ENCODE measurements around the gene GPER1. TPM values are rescaled to one million over a fixed set of nuclear protein-coding genes. Genes with fewer than 3 reads are reported as not detected.

The GPER1 gene
- polyA plus RNA-seq, 2 of the 4 experiments (the other 2 are of a cell fraction), result 0.23 to 0.50 TPM

GRCh38 chr7:1091644-1092027, 3.7 kb downstream of the GPER1 start:
- H3K4me1 ChIP-seq, result peaks cover 16% of the 10 kb centered on the region
- no peak overlapping the region for H3K4me3 ChIP-seq
- POLR2A ChIA-PET, result no interaction called here
- WGBS (ENCODE audit: missing lambda C conversion rate), result 96% methylated on average over 18 of the region's 18 CpGs
- no peak for FAIRE-seq
- no peak overlapping the region for H3K27ac ChIP-seq
- ATAC-seq, result no peak
- TF ChIP-seq CBX2 (IDR thresholded peaks at IDR 0.05; ENCODE audit: borderline replicate concordance, low read depth), result no peak
- no peak for TF ChIP-seq KDM1A (IDR thresholded peaks at IDR 0.05; ENCODE audit: low read depth)
- no peak for TF ChIP-seq TFCP2L1 (CRISPR knock-in tag; IDR thresholded peaks at IDR 0.05)
- no peak for TF ChIP-seq CHD4 (IDR thresholded peaks at IDR 0.05; ENCODE audit: borderline replicate concordance)
- no peak for TF ChIP-seq POLR2AphosphoS2 (conservative IDR thresholded peaks at IDR 0.05; ENCODE audit: low read length)
- no peak for TF ChIP-seq NFE2L2 (conservative IDR thresholded peaks at IDR 0.05; ENCODE audit: low read length)
- no peak for TF ChIP-seq MAFK (IDR thresholded peaks at IDR 0.05; ENCODE audit: partially characterized antibody)
- no peak for TF ChIP-seq EP300 (IDR thresholded peaks at IDR 0.05)
- TF ChIP-seq, protein P1, sequence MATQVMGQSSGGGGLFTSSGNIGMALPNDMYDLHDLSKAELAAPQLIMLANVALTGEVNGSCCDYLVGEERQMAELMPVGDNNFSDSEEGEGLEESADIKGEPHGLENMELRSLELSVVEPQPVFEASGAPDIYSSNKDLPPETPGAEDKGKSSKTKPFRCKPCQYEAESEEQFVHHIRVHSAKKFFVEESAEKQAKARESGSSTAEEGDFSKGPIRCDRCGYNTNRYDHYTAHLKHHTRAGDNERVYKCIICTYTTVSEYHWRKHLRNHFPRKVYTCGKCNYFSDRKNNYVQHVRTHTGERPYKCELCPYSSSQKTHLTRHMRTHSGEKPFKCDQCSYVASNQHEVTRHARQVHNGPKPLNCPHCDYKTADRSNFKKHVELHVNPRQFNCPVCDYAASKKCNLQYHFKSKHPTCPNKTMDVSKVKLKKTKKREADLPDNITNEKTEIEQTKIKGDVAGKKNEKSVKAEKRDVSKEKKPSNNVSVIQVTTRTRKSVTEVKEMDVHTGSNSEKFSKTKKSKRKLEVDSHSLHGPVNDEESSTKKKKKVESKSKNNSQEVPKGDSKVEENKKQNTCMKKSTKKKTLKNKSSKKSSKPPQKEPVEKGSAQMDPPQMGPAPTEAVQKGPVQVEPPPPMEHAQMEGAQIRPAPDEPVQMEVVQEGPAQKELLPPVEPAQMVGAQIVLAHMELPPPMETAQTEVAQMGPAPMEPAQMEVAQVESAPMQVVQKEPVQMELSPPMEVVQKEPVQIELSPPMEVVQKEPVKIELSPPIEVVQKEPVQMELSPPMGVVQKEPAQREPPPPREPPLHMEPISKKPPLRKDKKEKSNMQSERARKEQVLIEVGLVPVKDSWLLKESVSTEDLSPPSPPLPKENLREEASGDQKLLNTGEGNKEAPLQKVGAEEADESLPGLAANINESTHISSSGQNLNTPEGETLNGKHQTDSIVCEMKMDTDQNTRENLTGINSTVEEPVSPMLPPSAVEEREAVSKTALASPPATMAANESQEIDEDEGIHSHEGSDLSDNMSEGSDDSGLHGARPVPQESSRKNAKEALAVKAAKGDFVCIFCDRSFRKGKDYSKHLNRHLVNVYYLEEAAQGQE (IDR thresholded peaks at IDR 0.05), result no peak
- no peak for TF ChIP-seq ZFP36 (IDR thresholded peaks at IDR 0.05; ENCODE audit: borderline replicate concordance, partially characterized antibody)
- no peak for TF ChIP-seq POLR2A (IDR thresholded peaks at IDR 0.05; ENCODE audit: low read length)
- no peak for TF ChIP-seq EHF (CRISPR knock-in tag; IDR thresholded peaks at IDR 0.05)
- no peak for TF ChIP-seq SREBF2 (IDR thresholded peaks at IDR 0.05)
- TF ChIP-seq CBX8 (IDR thresholded peaks at IDR 0.05), result no peak
- no peak for TF ChIP-seq JUNB (IDR thresholded peaks at IDR 0.05)
- TF ChIP-seq ZNF302 (CRISPR knock-in tag; IDR thresholded peaks at IDR 0.05), result no peak
- CTCF ChIA-PET, result interaction anchor here (0.8 to 9.7 kb wide), 8 partner anchors 10 to 99 kb away, joined by 3 to 102 read pairs (median 15); no protein-coding TSS in a partner anchor
- no peak overlapping the region for H3K4me2 ChIP-seq
- no peaks in the 10 kb centered on the region for H3K9me3 ChIP-seq
- DNase-seq (ENCODE audit: low read depth in 1 of 2, low spot score in 1 of 2), result no peak

GRCh38 chr7:1092161-1092632, 4.3 kb downstream of the GPER1 start:
- Histone ChIP-seq H3K9me3 (no peaks in the 10 kb centered on the region), H3K4me1 (peaks cover 13% of the 10 kb centered on the region), H3K4me3 (no peak overlapping the region), H3K4me2 (no peak overlapping the region), H3K27ac (no peak overlapping the region)
- FAIRE-seq (no peak), ATAC-seq (no peak), DNase-seq (ENCODE audit: low read depth in 1 of 2, low spot score in 1 of 2) (no peak)
- 96% methylated on average over 40 of the region's 40 CpGs for WGBS (ENCODE audit: missing lambda C conversion rate)
- ChIA-PET POLR2A (no interaction called here), CTCF (interaction anchor here (1.0 to 9.7 kb wide), 7 partner anchors 10 to 100 kb away, joined by 3 to 102 read pairs (median 26); no protein-coding TSS in a partner anchor)
- TF ChIP-seq HOXB5 (CRISPR knock-in tag; IDR thresholded peaks at IDR 0.05), result no peak
- no peak for TF ChIP-seq RCOR1 (IDR thresholded peaks at IDR 0.05; ENCODE audit: low read depth, low read length)
- TF ChIP-seq, protein P1 (IDR thresholded peaks at IDR 0.05), result no peak
- no peak for TF ChIP-seq FOXS1 (CRISPR knock-in tag; IDR thresholded peaks at IDR 0.05)
- TF ChIP-seq RFX5 (IDR thresholded peaks at IDR 0.05), result no peak
- TF ChIP-seq KDM5A (IDR thresholded peaks at IDR 0.05), result no peak
- TF ChIP-seq, protein P2, sequence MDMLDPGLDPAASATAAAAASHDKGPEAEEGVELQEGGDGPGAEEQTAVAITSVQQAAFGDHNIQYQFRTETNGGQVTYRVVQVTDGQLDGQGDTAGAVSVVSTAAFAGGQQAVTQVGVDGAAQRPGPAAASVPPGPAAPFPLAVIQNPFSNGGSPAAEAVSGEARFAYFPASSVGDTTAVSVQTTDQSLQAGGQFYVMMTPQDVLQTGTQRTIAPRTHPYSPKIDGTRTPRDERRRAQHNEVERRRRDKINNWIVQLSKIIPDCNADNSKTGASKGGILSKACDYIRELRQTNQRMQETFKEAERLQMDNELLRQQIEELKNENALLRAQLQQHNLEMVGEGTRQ (IDR thresholded peaks at IDR 0.05), result no peak
- TF ChIP-seq RARB (CRISPR knock-in tag; IDR thresholded peaks at IDR 0.05), result no peak
- TF ChIP-seq EHF (CRISPR knock-in tag; IDR thresholded peaks at IDR 0.05), result no peak
- no peak for TF ChIP-seq ZSCAN20 (CRISPR knock-in tag; IDR thresholded peaks at IDR 0.05)
- TF ChIP-seq BHLHE40 (IDR thresholded peaks at IDR 0.05; ENCODE audit: low read depth, low read length), result no peak
- TF ChIP-seq RAD21 (conservative IDR thresholded peaks at IDR 0.05 in 1 of 2, IDR thresholded peaks at IDR 0.05 in 1 of 2), result no peak
- no peak for TF ChIP-seq JUNB (IDR thresholded peaks at IDR 0.05)

Data from A549 (cell line).